Kidney epithelial cell (primary cell): ENCODE results near the gene MT1F. TPM values are rescaled to one million over a fixed set of nuclear protein-coding genes. Genes with fewer than 3 reads are reported as not detected.
A peak's percentile ranks its signal among the peaks of the same experiment; 100 is the strongest.

ENCODE experiments used
- DNase-seq: peaks from one replicate; pipeline ENCODE4 v3.0.0-alpha.2; 2010; ENCODE audit warnings: low read depth
- H3K27me3 ChIP-seq: 2 replicates; pipeline ENCODE4 v1.6.0; 2011; ENCODE audit warnings: low read length; ENCODE audit not compliant: control insufficient read depth, insufficient read depth
- H3K36me3 ChIP-seq: 2 replicates; pipeline ENCODE4 v1.5.1; 2011; ENCODE audit warnings: low read length; ENCODE audit not compliant: control insufficient read depth, insufficient read depth
- H3K4me3 ChIP-seq: 2 replicates; pipeline ENCODE4 v1.5.1; 2011; ENCODE audit warnings: low read depth, mild to moderate bottlenecking, control low read depth, low read length
- CTCF ChIP-seq: IDR thresholded peaks from 2 replicates; pipeline ENCODE4 v1.5.1; 2011; ENCODE audit warnings: mild to moderate bottlenecking, moderate library complexity, low read length, control low read depth, inconsistent platforms; ENCODE audit not compliant: insufficient read depth, poor library complexity, severe bottlenecking
- total RNA-seq: library from RNA; depleted of rRNA; stranded (reverse); fragments of >200 nt; gene quantifications from 2 replicates; pipeline ENCODE4 v1.2.3, GENCODE V29; 2015

The MT1F gene
- total RNA-seq = 7.9 and 9.4 TPM in 2 replicates

DNA sequence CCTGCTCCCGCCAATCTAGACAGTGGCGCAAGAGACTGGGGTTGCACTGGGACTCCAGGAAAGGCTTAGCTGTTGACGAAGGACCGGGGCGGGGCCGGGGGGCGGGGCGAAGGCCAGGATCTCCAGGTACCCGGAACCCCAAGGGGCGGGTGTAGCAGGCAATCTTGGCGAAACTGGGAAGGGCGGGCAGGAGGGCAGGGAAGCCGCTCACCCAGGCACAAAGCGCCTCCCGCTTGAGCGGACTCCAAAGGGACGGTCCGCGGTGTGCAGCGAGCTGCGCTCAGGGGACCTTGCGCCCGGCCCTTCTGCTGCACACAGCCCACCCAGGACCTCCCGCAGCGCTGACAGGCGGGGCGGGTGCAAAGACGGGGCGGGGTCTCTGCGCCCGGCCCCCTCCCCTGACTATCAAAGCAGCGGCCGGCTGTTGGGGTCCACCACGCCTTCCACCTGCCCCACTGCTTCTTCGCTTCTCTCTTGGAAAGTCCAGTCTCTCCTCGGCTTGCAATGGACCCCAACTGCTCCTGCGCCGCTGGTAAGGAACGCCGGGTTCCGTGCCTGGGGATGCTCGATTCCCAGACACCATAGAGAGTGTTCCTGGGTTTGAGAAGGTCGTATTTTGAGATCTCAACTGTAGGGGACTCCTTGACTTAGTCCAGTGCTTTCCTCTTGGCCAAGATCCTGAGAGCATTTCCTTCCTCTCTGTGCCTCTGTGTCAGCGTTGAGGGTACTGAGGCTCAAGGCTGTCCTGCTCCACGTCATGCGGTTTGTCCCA lies at the start of gene MT1F:
Gene MT1F (plus strand): TSS at position 405 of the 772 bp plus-strand sequence. CDS start 100 bp downstream, at position 505.
- Histone ChIP-seq H3K4me3 (peak within 1 kb of the TSS; percentile 63), H3K27me3 (peaks cover 7% of the 10 kb centered on the region), H3K36me3 (no peaks in the 10 kb centered on the region)
- peak; percentile 18 for DNase-seq
- no peak for TF ChIP-seq CTCF

GRCh38 chr16:56608043-56608875 lies 49.5 kb upstream of the MT1F start, which contains the start of gene MT2A:
TSS of gene MT2A (plus strand) at chr16:56608584. CDS start at chr16:56608656, 72 bp downstream.
- no peaks in the 10 kb centered on the region for H3K27me3 ChIP-seq
- no peaks in the 10 kb centered on the region for H3K36me3 ChIP-seq
- DNase-seq = peak; percentile 87
- H3K4me3 ChIP-seq = peak within 1 kb of the TSS; percentile 87
- no peak for TF ChIP-seq CTCF

DNA sequence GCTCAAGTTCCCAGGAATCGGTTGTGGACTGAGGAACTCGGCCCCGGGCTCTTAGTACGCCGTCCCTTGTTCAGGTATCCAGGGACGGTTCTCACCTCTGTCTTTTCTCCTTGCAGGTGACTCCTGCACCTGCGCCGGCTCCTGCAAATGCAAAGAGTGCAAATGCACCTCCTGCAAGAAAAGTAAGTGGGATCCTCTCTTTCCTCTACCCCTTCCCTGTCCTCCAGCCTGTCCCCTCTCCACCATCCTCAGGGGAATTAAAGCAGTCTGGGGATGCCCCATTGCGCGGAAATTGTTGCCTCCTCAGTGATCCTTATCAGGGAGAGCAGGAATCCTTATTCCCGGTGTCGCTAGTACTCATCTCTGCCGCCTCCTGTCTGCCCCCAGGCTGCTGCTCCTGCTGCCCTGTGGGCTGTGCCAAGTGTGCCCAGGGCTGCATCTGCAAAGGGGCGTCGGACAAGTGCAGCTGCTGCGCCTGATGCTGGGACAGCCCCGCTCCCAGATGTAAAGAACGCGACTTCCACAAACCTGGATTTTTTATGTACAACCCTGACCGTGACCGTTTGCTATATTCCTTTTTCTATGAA lies 48.8 kb upstream of the MT1F start:
- DNase-seq = no peak
- H3K4me3 ChIP-seq = peak overlapping the region; percentile 87
- no peak for TF ChIP-seq CTCF
- no peaks in the 10 kb centered on the region for H3K27me3 ChIP-seq
- H3K36me3 ChIP-seq = no peaks in the 10 kb centered on the region

GRCh38 chr16:56609463-56609921 lies 48.3 kb upstream of the MT1F start:
- TF ChIP-seq CTCF = no peak
- DNase-seq = no peak

GRCh38 chr16:56610017-56610608 lies 47.6 kb upstream of the MT1F start:
- H3K36me3 ChIP-seq = no peaks in the 10 kb centered on the region
- no peak for TF ChIP-seq CTCF
- no peaks in the 10 kb centered on the region for H3K27me3 ChIP-seq
- peak overlapping the region; percentile 87 for H3K4me3 ChIP-seq
- no peak for DNase-seq

More at GRCh38 chr16:56609463-56609921, 48.3 kb upstream of the MT1F start:
- Histone ChIP-seq H3K36me3 (no peaks in the 10 kb centered on the region), H3K27me3 (no peaks in the 10 kb centered on the region), H3K4me3 (peak overlapping the region; percentile 87)
